PFSK-1 (cell line): ENCODE results near the gene JAKMIP1.

Experiments used
- FOXP2 ChIP-seq: optimal IDR thresholded peaks from 2 replicates; pipeline ENCODE3; 2011; ENCODE audit warnings: borderline replicate concordance, control low read depth, inconsistent platforms; ENCODE audit not compliant: insufficient read depth; ENCODE audit errors: extremely low read length, extremely low read depth
- POLR2AphosphoS5 ChIP-seq: IDR thresholded peaks from 2 replicates; pipeline ENCODE4 v1.6.1; 2012; ENCODE audit warnings: low read depth, mild to moderate bottlenecking, control low read depth, low read length, moderate library complexity
- TAF1 ChIP-seq: IDR thresholded peaks from 2 replicates; pipeline ENCODE4 v1.6.1; 2012; ENCODE audit warnings: low read length, control low read depth, borderline replicate concordance; ENCODE audit not compliant: insufficient read depth
- TF ChIP-seq, protein P1 (sequence below), 2 experiments: IDR thresholded peaks; 2 replicates each; pipeline versions ENCODE4 v1.6.1 to v1.8.0; 2011 to 2012; ENCODE audit warnings: low read depth in 2 of 2, low read length in 2 of 2, control low read depth in 1 of 2, inconsistent platforms in 1 of 2, mild to moderate bottlenecking in 1 of 2, moderate library complexity in 1 of 2; ENCODE audit not compliant: insufficient read depth in 1 of 2

DNA sequence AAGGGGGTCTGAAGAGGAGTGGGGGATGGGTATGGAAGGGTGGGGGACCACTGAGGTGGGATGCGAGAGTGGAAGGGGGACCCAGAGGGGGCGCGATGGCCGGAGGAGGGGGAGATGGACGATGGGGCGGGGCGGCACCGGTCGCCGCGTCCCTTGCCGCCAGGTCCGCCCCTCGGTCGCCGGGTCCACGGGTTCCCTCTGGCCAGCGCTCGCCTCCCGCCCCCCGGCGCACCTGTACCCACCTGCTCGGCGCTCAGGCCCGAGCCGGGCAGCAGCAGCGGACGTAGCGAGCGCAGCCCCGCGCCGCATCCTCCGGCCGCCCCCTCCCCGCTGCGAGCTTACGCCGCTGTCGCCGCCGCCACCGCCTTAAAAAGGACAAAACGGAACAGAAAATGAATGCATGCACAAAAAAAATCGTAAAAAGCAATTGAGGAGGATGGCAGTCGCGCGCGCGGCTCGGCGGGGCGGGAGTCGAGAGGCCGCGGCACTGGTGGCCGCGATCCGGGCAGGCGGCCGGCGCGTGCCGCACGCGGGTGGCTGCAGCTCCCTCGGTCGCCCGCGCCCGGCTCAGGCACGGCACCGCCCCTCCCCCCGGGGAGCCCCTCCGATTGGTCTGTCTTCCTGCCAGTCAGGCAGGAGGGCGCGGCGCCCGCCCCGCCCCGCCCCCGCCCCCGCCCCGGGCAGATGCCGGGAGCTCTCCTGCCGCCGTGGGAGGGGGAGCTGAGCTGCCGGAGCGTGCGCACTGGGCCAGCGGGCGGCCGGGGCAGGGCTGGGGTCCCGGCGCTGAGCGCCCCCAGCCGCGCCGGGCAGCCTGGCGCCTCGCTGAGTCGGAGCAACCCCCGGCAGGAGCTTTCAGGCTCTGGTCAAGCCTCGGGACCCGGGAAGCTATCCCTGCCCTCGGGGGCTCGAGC lies at the start of gene JAKMIP1:
- TF ChIP-seq, protein P1, sequence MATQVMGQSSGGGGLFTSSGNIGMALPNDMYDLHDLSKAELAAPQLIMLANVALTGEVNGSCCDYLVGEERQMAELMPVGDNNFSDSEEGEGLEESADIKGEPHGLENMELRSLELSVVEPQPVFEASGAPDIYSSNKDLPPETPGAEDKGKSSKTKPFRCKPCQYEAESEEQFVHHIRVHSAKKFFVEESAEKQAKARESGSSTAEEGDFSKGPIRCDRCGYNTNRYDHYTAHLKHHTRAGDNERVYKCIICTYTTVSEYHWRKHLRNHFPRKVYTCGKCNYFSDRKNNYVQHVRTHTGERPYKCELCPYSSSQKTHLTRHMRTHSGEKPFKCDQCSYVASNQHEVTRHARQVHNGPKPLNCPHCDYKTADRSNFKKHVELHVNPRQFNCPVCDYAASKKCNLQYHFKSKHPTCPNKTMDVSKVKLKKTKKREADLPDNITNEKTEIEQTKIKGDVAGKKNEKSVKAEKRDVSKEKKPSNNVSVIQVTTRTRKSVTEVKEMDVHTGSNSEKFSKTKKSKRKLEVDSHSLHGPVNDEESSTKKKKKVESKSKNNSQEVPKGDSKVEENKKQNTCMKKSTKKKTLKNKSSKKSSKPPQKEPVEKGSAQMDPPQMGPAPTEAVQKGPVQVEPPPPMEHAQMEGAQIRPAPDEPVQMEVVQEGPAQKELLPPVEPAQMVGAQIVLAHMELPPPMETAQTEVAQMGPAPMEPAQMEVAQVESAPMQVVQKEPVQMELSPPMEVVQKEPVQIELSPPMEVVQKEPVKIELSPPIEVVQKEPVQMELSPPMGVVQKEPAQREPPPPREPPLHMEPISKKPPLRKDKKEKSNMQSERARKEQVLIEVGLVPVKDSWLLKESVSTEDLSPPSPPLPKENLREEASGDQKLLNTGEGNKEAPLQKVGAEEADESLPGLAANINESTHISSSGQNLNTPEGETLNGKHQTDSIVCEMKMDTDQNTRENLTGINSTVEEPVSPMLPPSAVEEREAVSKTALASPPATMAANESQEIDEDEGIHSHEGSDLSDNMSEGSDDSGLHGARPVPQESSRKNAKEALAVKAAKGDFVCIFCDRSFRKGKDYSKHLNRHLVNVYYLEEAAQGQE (IDR thresholded peaks at IDR 0.05; ENCODE audit: insufficient read depth in 1 of 2, low read depth in 2 of 2, low read length in 2 of 2): no peak
- TF ChIP-seq POLR2AphosphoS5 (no peak), TAF1 (no peak), FOXP2 (no peak)
